ENCODE results near the gene TTYH2. TPM values are rescaled to one million over a fixed set of nuclear protein-coding genes. Genes with fewer than 3 reads are reported as not detected.

The TTYH2 gene
- total RNA-seq, 6 experiments from 2014 or later: 0.60 to 1.8 (median 1.3) TPM

- H3K9me3 ChIP-seq: no peaks in the 10 kb centered on the region
- 69% methylated on average over 3 of the region's 11 CpGs for WGBS (ENCODE audit: insufficient coverage, low coverage, low lambda C conversion rate, missing lambda C conversion rate)
- TF ChIP-seq POLR2A (IDR thresholded peaks at IDR 0.05) (no peak), CTCF (IDR thresholded peaks at IDR 0.05) (no peak)
- H3K27me3 ChIP-seq: no peaks in the 10 kb centered on the region
- H3K27ac ChIP-seq: no peak overlapping the region
- H3K4me3 ChIP-seq: no peak overlapping the region
- intact Hi-C loops (cut with DNase I): no loop called here
- ATAC-seq (peak; percentile 17 to 61 (median 52)), DNase-seq (no peak)
- H3K4me1 ChIP-seq: no peaks in the 10 kb centered on the region
- H3K36me3 ChIP-seq: no peaks in the 10 kb centered on the region
These were observed 76.3 kb downstream of the TTYH2 start for GRCh38 chr17:74289688-74290087.

GRCh38 chr17:74290340-74290739 lies 77.0 kb downstream of the TTYH2 start:
- H3K4me3 ChIP-seq: no peak overlapping the region
- H3K27me3 ChIP-seq: no peaks in the 10 kb centered on the region
- no peaks in the 10 kb centered on the region for H3K4me1 ChIP-seq
- TF ChIP-seq POLR2A (IDR thresholded peaks at IDR 0.05) (no peak), CTCF (IDR thresholded peaks at IDR 0.05) (no peak)
- no peaks in the 10 kb centered on the region for H3K36me3 ChIP-seq
- intact Hi-C loops (cut with DNase I): no loop called here
- no peak for ATAC-seq
- 52% methylated on average over 6 of the region's 11 CpGs for WGBS (ENCODE audit: insufficient coverage, low coverage, low lambda C conversion rate, missing lambda C conversion rate)
- H3K27ac ChIP-seq: no peak overlapping the region
- DNase-seq: no peak
- H3K9me3 ChIP-seq: no peaks in the 10 kb centered on the region

GRCh38 chr17:74292495-74292894 lies 79.1 kb downstream of the TTYH2 start:
- DNase-seq (no peak), ATAC-seq (no peak)
- WGBS (ENCODE audit: insufficient coverage, low coverage, low lambda C conversion rate, missing lambda C conversion rate): 75% methylated on average over 8 of the region's 10 CpGs
- TF ChIP-seq CTCF (IDR thresholded peaks at IDR 0.05): no peak
- TF ChIP-seq POLR2A (IDR thresholded peaks at IDR 0.05): no peak
- Histone ChIP-seq H3K4me3 (no peak overlapping the region), H3K27ac (no peak overlapping the region), H3K4me1 (no peaks in the 10 kb centered on the region), H3K27me3 (no peaks in the 10 kb centered on the region), H3K9me3 (no peaks in the 10 kb centered on the region), H3K36me3 (no peaks in the 10 kb centered on the region)
- intact Hi-C loops (cut with DNase I): no loop called here

- intact Hi-C loops (cut with DNase I): no loop called here
- TF ChIP-seq CTCF (IDR thresholded peaks at IDR 0.05) (no peak), POLR2A (IDR thresholded peaks at IDR 0.05) (no peak)
These were observed 82.5 kb downstream of the TTYH2 start for GRCh38 chr17:74295625-74296547.

More at GRCh38 chr17:74295625-74296547, 82.5 kb downstream of the TTYH2 start:
- H3K4me3 ChIP-seq: no peak overlapping the region
- no peaks in the 10 kb centered on the region for H3K9me3 ChIP-seq
- no peaks in the 10 kb centered on the region for H3K27me3 ChIP-seq
- WGBS (ENCODE audit: insufficient coverage, low coverage, low lambda C conversion rate, missing lambda C conversion rate): 34% methylated on average over 9 of the region's 10 CpGs
- H3K27ac ChIP-seq: no peak overlapping the region
- H3K4me1 ChIP-seq: no peaks in the 10 kb centered on the region
- no peaks in the 10 kb centered on the region for H3K36me3 ChIP-seq
- ATAC-seq: peak in 3 of 4 donors; percentile 63 to 79 (median 77)
- no peak for DNase-seq

Data from right lobe of liver (tissue), 6 donors.